ENCODE results near the gene HIBADH.

Gene HIBADH

DNA sequence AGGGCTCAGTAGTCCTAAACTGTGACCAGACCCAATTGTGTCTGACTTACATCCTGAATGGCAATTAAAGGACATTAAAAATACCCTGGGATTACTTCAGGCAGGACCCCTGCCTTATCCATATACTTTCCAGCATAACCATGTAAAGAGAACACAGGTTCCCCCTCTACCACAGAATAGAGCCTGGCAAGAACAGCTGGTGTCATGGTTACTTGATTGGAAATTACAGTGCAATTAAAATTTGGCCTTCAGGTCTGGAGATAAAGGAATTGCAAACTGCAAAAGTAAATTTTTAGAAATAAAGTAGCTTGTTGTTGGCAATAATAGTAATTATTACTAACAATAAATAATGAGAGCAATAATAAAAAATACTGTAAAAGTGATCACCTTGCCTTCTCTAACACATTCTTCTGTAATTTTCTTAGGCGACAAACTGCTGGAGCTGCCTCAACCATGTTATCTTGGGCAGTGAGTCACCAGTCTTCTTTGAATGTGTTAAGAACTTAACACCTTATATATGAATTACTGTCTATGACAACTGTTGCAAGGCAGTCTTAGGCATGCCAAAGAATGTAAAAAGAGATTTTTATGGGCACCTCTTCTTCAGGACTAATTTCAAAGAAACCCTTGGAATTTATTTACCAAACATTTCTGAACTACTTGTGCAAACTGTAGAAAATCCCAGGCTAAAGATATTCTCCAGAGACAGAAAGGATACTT is 53.7 kb downstream of the HIBADH start:
- H3K27ac ChIP-seq = no peak overlapping the region
- TF ChIP-seq, protein P1, sequence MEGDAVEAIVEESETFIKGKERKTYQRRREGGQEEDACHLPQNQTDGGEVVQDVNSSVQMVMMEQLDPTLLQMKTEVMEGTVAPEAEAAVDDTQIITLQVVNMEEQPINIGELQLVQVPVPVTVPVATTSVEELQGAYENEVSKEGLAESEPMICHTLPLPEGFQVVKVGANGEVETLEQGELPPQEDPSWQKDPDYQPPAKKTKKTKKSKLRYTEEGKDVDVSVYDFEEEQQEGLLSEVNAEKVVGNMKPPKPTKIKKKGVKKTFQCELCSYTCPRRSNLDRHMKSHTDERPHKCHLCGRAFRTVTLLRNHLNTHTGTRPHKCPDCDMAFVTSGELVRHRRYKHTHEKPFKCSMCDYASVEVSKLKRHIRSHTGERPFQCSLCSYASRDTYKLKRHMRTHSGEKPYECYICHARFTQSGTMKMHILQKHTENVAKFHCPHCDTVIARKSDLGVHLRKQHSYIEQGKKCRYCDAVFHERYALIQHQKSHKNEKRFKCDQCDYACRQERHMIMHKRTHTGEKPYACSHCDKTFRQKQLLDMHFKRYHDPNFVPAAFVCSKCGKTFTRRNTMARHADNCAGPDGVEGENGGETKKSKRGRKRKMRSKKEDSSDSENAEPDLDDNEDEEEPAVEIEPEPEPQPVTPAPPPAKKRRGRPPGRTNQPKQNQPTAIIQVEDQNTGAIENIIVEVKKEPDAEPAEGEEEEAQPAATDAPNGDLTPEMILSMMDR (IDR thresholded peaks at IDR 0.05; ENCODE audit: low read depth, low read length) = no peak
- no peak for DNase-seq
- H3K27me3 ChIP-seq (ENCODE audit: insufficient read depth, low read depth, severe bottlenecking) = no peaks in the 10 kb centered on the region
- no peaks in the 10 kb centered on the region for H3K36me3 ChIP-seq
- no peak overlapping the region for H3K4me3 ChIP-seq (ENCODE audit: low read depth, low read length)
- H3K9me3 ChIP-seq (ENCODE audit: severe bottlenecking) = no peaks in the 10 kb centered on the region

DNA sequence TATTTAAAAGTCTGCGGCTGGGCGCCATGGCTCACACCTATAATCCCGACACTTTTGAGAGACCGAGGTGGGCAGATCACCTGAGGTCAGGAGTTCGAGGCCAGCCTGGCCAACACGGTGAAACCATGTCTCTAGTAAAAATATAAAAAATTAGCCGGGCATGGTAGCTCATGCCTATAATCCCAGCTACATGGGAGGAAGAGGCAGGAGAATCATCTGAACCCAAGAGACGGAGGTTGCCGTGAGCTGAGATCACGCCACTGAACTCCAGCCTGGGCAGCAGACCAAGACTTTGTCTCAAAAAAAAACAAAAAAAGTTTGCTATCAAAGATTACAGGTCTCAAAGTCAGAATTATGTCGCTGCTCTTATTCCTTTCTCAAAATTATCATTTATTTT is 55.5 kb downstream of the HIBADH start:
- Histone ChIP-seq H3K27ac (no peak overlapping the region), H3K4me3 (ENCODE audit: low read depth, low read length) (no peak overlapping the region), H3K27me3 (ENCODE audit: insufficient read depth, low read depth, severe bottlenecking) (no peaks in the 10 kb centered on the region), H3K36me3 (no peaks in the 10 kb centered on the region), H3K9me3 (ENCODE audit: severe bottlenecking) (no peaks in the 10 kb centered on the region)
- no peak for DNase-seq
- TF ChIP-seq, protein P1 (IDR thresholded peaks at IDR 0.05; ENCODE audit: low read depth, low read length) = no peak

DNA sequence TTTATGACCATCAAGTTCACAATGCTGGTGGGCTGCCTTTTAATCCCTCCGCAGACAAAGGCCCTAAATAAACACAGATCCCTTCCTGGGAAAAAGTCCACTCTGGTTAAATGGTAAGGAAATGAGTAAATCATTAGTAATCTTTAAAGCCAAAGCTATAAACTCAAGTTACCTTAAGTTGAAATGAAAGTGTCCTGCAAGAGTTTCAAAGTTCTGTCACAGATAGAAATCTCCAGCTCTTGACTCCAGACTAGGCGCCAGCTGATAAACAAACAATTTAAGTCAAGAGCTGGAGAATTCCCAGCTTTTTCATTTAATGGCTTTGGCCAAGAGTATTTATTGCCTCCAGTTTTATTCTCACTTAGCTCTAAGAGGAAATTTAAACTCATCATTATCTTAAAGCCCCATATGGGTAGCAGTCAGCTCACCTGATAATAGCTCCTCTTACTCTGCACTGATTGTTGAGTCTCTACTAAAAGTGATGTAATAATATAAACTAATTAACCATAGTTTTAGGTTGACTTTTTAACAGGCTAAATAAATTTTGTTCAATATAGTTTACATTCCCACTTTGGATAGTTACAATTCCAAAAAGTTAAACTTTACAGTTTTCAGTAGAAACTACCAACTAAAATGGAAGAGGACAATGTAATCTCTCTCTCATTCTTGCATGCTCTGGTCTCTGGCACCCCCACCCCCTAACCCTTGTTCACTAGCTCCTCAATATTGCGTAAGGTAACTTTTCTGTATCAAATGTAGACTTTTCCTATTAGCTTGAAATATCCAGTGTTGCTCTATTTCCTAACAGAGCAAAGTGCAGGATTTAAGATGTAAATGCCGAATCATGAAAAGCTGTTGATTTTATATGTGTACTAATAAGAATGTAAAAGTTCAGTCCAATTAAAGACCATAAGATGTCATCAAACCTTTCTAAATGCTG is 56.1 kb downstream of the HIBADH start:
- H3K9me3 ChIP-seq (ENCODE audit: severe bottlenecking) = no peaks in the 10 kb centered on the region
- no peak for DNase-seq
- no peak overlapping the region for H3K27ac ChIP-seq

GRCh38 chr7:27605689-27606269 is 56.9 kb downstream of the HIBADH start:
- no peak overlapping the region for H3K27ac ChIP-seq
- no peaks in the 10 kb centered on the region for H3K36me3 ChIP-seq
- H3K27me3 ChIP-seq (ENCODE audit: insufficient read depth, low read depth, severe bottlenecking) = no peaks in the 10 kb centered on the region
- no peak for DNase-seq
- TF ChIP-seq, protein P1 (IDR thresholded peaks at IDR 0.05; ENCODE audit: low read depth, low read length) = no peak
- H3K9me3 ChIP-seq (ENCODE audit: severe bottlenecking) = no peaks in the 10 kb centered on the region
- no peak overlapping the region for H3K4me3 ChIP-seq (ENCODE audit: low read depth, low read length)

More for the DNA sequence above, 56.1 kb downstream of the HIBADH start:
- Histone ChIP-seq H3K4me3 (ENCODE audit: low read depth, low read length) (no peak overlapping the region), H3K27me3 (ENCODE audit: insufficient read depth, low read depth, severe bottlenecking) (no peaks in the 10 kb centered on the region), H3K36me3 (no peaks in the 10 kb centered on the region)
- TF ChIP-seq, protein P1 (IDR thresholded peaks at IDR 0.05; ENCODE audit: low read depth, low read length) = no peak

GRCh38 chr7:27605283-27605682 is 57.4 kb downstream of the HIBADH start:
- no peak overlapping the region for H3K4me3 ChIP-seq (ENCODE audit: low read depth, low read length)
- H3K9me3 ChIP-seq (ENCODE audit: severe bottlenecking) = no peaks in the 10 kb centered on the region
- TF ChIP-seq, protein P1 (IDR thresholded peaks at IDR 0.05; ENCODE audit: low read depth, low read length) = no peak
- H3K27me3 ChIP-seq (ENCODE audit: insufficient read depth, low read depth, severe bottlenecking) = no peaks in the 10 kb centered on the region
- H3K27ac ChIP-seq = no peak overlapping the region
- no peaks in the 10 kb centered on the region for H3K36me3 ChIP-seq
- no peak for DNase-seq

Measured in WERI-Rb-1 (cell line).